SJSA1 (cell line): ENCODE data around the gene CCSER1. TPM values are rescaled to one million over a fixed set of nuclear protein-coding genes. Genes with fewer than 3 reads are reported as not detected.
"Not testable (repeated sequence)": the region's sequence is repeated elsewhere in the genome, so short reads cannot be mapped to it uniquely, and the experiment has no call there.

ENCODE experiments used
- DNase-seq, 2 experiments: peaks; one replicate each; pipeline ENCODE4 v3.0.0-alpha.2; 2015 to 2020; ENCODE audit warnings: low spot score in 2 of 2, low read depth in 1 of 2
- H3K27ac ChIP-seq: fragments of 250-450 bp; sonication (Bioruptor Pico); 2 replicates; pipeline ENCODE4 v1.5.1; 2020; ENCODE audit warnings: mild to moderate bottlenecking, moderate library complexity
- H3K27me3 ChIP-seq: fragments of 250-450 bp; sonication (Bioruptor Pico); replicated peaks from 2 replicates; pipeline ENCODE4 v1.5.1; 2020; ENCODE audit warnings: mild to moderate bottlenecking, moderate library complexity
- H3K36me3 ChIP-seq: fragments of 250-450 bp; sonication (Bioruptor Pico); 2 replicates; pipeline ENCODE4 v1.5.1; 2020; ENCODE audit warnings: mild to moderate bottlenecking
- H3K4me1 ChIP-seq: fragments of 250-450 bp; sonication (Bioruptor Pico); replicated peaks from 2 replicates; pipeline ENCODE4 v1.6.1; 2021; ENCODE audit warnings: mild to moderate bottlenecking
- H3K4me3 ChIP-seq: fragments of 250-450 bp; sonication (Bioruptor Pico); 2 replicates; pipeline ENCODE4 v1.5.1; 2020; ENCODE audit warnings: mild to moderate bottlenecking
- H3K9me3 ChIP-seq: fragments of 250-450 bp; sonication (Bioruptor Pico); replicated peaks from 2 replicates; pipeline ENCODE4 v1.5.1; 2020; ENCODE audit warnings: mild to moderate bottlenecking
- total RNA-seq: library from RNA; depleted of rRNA; stranded (reverse); fragments of >200 nt; shearing (Covaris generic); gene quantifications from 2 replicates; pipeline ENCODE4 v1.2.3, GENCODE V29; 2014

CCSER1 gene
- total RNA-seq, 1 experiment from 2014 or later = not detected

DNA sequence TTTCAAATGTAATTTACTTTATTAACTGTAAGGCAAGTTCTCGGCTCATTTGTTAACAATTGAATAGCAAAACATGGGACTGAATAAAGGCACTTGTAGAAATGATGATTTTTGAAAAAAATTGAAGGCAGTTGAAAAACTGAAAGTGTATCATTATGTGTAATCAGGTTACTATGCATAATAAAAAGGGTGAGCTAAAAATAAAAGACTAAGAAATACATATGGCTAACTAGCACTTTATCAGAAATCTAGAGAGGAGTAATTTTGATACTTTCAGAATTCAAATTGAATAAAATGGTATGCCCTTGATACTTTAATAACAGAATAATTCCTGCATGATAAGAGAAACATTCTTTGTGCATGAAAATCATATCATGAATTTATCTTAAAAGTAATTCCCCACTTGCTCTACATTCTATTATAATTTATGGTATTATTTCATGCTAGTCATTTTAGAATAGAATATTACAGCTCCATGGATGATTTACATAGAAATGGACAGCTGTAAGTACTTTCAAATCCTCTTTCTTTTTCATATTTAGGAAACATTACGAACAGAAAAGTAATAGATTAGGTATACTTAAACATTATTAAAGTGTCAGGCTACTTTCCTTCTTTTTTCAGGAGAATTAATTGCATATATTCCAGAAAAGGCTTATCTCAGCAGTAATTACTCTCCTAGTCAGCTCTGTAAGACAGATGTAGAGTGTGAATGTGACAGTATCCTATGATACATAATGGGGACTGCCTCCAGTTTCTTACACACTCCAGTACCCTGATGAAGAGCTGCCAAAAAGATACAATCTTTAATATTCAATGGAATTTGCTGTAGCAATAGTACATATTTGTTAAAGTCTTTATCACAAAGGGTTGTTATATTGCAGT lies 697.3 kb downstream of the CCSER1 start:
- Histone ChIP-seq H3K4me3 (no peak overlapping the region), H3K4me1 (no peaks in the 10 kb centered on the region), H3K27ac (no peak overlapping the region), H3K9me3 (no peaks in the 10 kb centered on the region), H3K36me3 (no peaks in the 10 kb centered on the region), H3K27me3 (no peaks in the 10 kb centered on the region)
- DNase-seq = no peak

DNA sequence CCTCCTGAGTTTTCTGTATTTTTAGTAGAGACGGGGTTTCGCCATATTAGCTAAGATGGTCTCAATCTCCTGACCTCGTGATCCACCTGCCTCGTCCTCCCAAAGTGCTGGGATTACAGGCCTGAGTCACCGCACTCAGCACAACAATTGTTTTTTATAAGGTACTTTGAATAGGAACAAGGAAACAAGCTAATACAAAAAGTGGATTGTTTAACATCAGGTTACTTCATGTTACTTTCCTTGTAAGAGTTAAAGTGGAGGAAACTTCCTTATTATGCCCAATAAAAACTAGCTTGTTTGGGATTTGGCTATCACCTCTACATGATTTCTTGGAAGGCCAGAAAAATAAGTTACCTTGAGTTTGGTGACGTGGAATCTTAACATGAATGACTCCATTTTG lies 698.7 kb downstream of the CCSER1 start:
- H3K27me3 ChIP-seq = no peaks in the 10 kb centered on the region
- H3K9me3 ChIP-seq = no peaks in the 10 kb centered on the region
- H3K4me1 ChIP-seq = no peaks in the 10 kb centered on the region
- H3K27ac ChIP-seq = no peak overlapping the region
- no peak overlapping the region for H3K4me3 ChIP-seq
- H3K36me3 ChIP-seq = no peaks in the 10 kb centered on the region
- no peak for DNase-seq

DNA sequence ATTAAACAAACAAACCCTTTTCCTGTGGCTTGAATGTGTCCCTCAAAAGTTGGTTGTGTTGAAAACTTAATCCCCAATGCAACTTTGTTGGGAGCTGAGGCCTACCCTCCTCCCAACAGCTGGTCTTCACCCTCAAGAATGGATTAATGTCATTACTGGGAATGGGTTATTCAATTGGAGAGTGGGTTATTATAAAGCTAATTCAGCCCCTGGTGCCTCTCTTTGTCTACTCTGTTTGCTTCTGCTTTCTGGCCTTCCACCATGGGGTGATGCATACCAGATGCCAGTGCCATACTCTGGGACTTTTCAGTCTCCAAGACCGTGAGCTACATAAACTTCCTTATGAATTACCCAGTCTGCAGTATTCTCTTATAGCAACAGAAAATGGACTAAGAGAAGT lies 706.5 kb downstream of the CCSER1 start:
- H3K36me3 ChIP-seq = no peaks in the 10 kb centered on the region
- no peak for DNase-seq

GRCh38 chr4:90837241-90837640 lies 710.0 kb downstream of the CCSER1 start:
- Histone ChIP-seq H3K36me3 (no peaks in the 10 kb centered on the region), H3K27me3 (no peaks in the 10 kb centered on the region), H3K4me3 (no peak overlapping the region), H3K27ac (no peak overlapping the region), H3K4me1 (no peaks in the 10 kb centered on the region), H3K9me3 (no peaks in the 10 kb centered on the region)
- no peak for DNase-seq

More for the DNA sequence above, 706.5 kb downstream of the CCSER1 start:
- H3K27me3 ChIP-seq = no peaks in the 10 kb centered on the region
- H3K4me3 ChIP-seq = no peak overlapping the region
- H3K9me3 ChIP-seq = no peaks in the 10 kb centered on the region
- H3K4me1 ChIP-seq = no peaks in the 10 kb centered on the region
- no peak overlapping the region for H3K27ac ChIP-seq

GRCh38 chr4:90838859-90839258 lies 711.7 kb downstream of the CCSER1 start:
- H3K4me3 ChIP-seq, DNase-seq, H3K27me3 ChIP-seq, H3K27ac ChIP-seq, H3K4me1 ChIP-seq, H3K9me3 ChIP-seq, H3K36me3 ChIP-seq: not testable (repeated sequence)

DNA sequence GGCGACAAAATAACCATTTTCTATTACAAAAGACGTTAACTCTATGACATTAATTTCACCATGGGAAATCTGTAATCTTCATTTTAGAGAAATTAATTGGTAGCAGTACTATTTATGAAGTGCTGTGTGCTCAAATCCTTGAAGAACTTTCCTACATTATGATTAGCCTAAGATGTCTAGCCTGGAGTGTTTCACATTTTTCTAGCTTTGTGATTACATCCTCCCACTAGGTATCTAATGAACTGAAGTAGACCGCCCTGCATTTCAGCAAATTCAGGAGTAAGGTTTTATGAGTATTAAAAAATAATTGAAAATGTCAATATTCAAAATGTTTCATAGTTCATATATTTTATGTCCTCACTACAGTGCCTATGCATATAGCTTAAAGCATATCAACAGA lies 713.1 kb downstream of the CCSER1 start:
- no peak overlapping the region for H3K4me3 ChIP-seq
- H3K27ac ChIP-seq = no peak overlapping the region
- no peaks in the 10 kb centered on the region for H3K36me3 ChIP-seq
- H3K27me3 ChIP-seq = no peaks in the 10 kb centered on the region
- no peaks in the 10 kb centered on the region for H3K9me3 ChIP-seq
- DNase-seq = no peak
- no peaks in the 10 kb centered on the region for H3K4me1 ChIP-seq

GRCh38 chr4:90840828-90841227 lies 713.6 kb downstream of the CCSER1 start:
- Histone ChIP-seq H3K27ac (no peak overlapping the region), H3K4me3 (no peak overlapping the region), H3K27me3 (no peaks in the 10 kb centered on the region), H3K36me3 (no peaks in the 10 kb centered on the region), H3K4me1 (no peaks in the 10 kb centered on the region), H3K9me3 (no peaks in the 10 kb centered on the region)
- no peak for DNase-seq

DNA sequence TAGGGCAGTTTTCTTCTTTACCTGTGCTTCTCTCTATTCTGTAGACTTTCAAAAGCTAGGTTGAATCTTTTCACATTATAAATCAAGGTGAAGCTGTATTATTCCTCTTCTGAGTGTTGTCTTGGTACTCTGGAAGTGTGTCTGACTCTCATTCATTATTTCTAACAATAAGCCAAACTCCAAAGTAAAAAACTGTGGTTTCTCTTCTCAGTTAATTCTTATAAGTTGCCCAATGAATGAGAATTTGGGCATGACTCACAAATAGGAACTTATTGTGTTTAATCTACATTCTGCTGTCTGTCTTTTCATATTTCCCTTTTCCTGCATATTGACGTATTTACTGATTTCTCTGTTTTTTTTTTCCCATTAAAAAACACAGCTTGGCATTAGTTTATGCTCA lies 714.5 kb downstream of the CCSER1 start:
- Histone ChIP-seq H3K4me1 (no peaks in the 10 kb centered on the region), H3K4me3 (no peak overlapping the region), H3K27ac (no peak overlapping the region), H3K36me3 (no peaks in the 10 kb centered on the region), H3K27me3 (no peaks in the 10 kb centered on the region), H3K9me3 (no peaks in the 10 kb centered on the region)
- no peak for DNase-seq

GRCh38 chr4:90842960-90843359 lies 715.8 kb downstream of the CCSER1 start:
- no peak for DNase-seq
- H3K36me3 ChIP-seq = no peaks in the 10 kb centered on the region
- no peaks in the 10 kb centered on the region for H3K4me1 ChIP-seq
- H3K27ac ChIP-seq = no peak overlapping the region
- no peaks in the 10 kb centered on the region for H3K9me3 ChIP-seq
- no peaks in the 10 kb centered on the region for H3K27me3 ChIP-seq
- no peak overlapping the region for H3K4me3 ChIP-seq

DNA sequence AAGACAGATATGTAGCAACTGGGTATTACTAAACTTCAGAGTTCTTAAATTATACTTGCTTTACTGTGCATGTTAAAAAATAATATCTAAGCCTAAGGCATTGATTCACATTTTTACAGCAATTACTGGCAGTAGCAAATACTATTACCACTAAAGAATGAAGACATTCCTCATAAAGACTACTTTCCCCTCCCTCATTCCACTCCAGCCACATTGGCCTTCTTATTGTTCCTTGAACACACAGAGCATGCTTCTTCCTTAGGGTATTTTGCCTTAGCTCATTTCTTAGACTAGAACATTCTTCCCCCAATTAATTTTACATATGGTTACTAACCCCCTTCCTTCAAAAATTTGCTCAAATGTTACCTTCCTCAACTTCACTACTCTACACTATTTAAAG lies 717.0 kb downstream of the CCSER1 start:
- DNase-seq = no peak
- no peak overlapping the region for H3K27ac ChIP-seq
- no peak overlapping the region for H3K4me3 ChIP-seq
- H3K9me3 ChIP-seq = no peaks in the 10 kb centered on the region
- H3K4me1 ChIP-seq = no peaks in the 10 kb centered on the region
- no peaks in the 10 kb centered on the region for H3K36me3 ChIP-seq
- H3K27me3 ChIP-seq = no peaks in the 10 kb centered on the region

DNA sequence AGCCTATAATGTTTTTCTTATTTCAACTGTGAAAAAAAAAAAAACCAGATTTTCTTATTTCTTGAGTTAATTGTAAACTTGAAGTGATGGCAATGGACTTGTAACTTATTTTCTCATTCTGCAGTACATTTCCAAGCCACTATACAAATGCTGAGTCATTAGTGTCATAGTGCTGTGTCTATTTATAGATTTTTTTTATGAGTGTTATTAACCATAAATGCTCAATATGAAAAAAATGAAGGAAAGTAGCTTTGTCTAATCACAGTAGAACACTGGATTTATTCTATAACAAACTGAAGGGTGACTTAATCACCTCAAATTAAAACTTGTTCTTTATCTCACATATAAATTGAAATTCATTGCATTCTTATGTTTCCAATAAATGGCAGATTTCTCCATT lies 718.6 kb downstream of the CCSER1 start:
- Histone ChIP-seq H3K4me3 (no peak overlapping the region), H3K27ac (no peak overlapping the region), H3K36me3 (no peaks in the 10 kb centered on the region), H3K9me3 (no peaks in the 10 kb centered on the region), H3K27me3 (no peaks in the 10 kb centered on the region), H3K4me1 (no peaks in the 10 kb centered on the region)
- DNase-seq = no peak

DNA sequence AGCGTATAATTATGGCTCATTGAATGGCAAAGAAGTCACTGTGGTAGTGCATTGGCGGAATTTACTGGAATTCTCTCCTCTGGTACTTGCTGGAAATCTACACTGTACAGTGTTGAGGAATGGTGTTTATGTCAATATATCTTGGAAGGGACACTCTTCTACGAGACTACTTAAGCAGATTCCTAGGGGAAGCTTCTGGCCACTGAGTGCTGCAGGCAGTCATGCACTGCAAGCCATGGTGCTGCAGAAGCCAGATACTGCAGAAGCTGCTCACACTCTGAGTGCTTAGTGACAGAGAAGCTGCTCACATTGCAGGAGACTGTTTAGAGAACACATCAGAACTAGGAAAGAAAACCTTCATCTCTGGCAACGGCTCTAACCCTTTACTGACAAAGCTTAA lies 725.0 kb downstream of the CCSER1 start:
- Histone ChIP-seq H3K4me1 (no peaks in the 10 kb centered on the region), H3K27me3 (no peaks in the 10 kb centered on the region), H3K36me3 (no peaks in the 10 kb centered on the region), H3K27ac (no peak overlapping the region), H3K4me3 (no peak overlapping the region), H3K9me3 (no peaks in the 10 kb centered on the region)
- DNase-seq = no peak

GRCh38 chr4:90855111-90855510 lies 727.9 kb downstream of the CCSER1 start:
- Histone ChIP-seq H3K27me3 (no peaks in the 10 kb centered on the region), H3K9me3 (no peaks in the 10 kb centered on the region), H3K4me1 (no peaks in the 10 kb centered on the region), H3K36me3 (no peaks in the 10 kb centered on the region), H3K4me3 (no peak overlapping the region), H3K27ac (no peak overlapping the region)
- no peak for DNase-seq

DNA sequence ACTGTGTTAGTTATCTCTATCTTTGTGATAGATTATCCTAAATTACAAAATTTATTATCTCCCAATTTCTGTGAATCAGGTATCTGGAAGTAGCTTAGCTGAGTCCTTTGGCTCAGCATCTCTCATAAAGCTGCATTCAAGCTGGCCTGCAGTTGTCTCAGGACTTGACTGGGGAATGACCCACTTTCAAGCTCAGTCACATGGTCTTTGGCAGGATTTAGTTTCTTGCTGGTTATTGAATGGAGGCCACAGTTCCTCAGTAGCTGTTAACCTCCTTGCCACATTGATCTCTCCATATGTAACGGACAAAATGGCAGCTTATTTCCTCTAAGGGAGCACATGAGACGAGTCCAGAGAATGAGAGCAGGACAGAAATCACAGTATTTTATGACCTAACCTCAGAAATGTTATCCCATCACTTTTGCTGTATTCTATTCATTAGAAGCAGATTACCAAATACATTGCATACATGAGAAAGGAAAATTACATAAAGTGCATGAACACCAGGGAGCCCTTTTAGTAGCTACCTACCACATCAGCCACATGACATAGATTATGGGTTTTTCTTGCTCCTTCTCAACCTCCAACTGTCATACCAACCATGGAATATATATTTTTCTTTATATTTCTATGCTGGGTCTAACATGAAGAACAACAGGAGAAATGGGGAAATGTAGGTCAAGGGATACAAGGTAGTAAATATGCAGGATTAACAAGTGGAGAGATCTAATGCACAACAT lies 730.1 kb downstream of the CCSER1 start:
- DNase-seq = no peak
- H3K27ac ChIP-seq = no peak overlapping the region
- H3K27me3 ChIP-seq = no peaks in the 10 kb centered on the region
- no peaks in the 10 kb centered on the region for H3K36me3 ChIP-seq
- H3K9me3 ChIP-seq = no peaks in the 10 kb centered on the region
- H3K4me1 ChIP-seq = no peaks in the 10 kb centered on the region
- H3K4me3 ChIP-seq = no peak overlapping the region
